Measurements from ENCODE around the gene DIAPH2. TPM values are rescaled to one million over a fixed set of nuclear protein-coding genes. Genes with fewer than 3 reads are reported as not detected.

DIAPH2 gene
- polyA plus RNA-seq, 1 experiment: 3.1 TPM

- POLR2A ChIA-PET: no interaction called here
- no peak for DNase-seq (ENCODE audit: low read depth)
- Histone ChIP-seq H3K27me3 (ENCODE audit: control insufficient read depth, insufficient read depth, low read length) (no peaks in the 10 kb centered on the region), H3K4me3 (ENCODE audit: low read depth, low read length) (no peak overlapping the region), H3K36me3 (ENCODE audit: control insufficient read depth, insufficient read depth, low read length) (no peaks in the 10 kb centered on the region)
- no peak for TF ChIP-seq CTCF (IDR thresholded peaks at IDR 0.05; ENCODE audit: insufficient read depth, low read depth, low read length)
- CTCF ChIA-PET: no interaction called here
Measured at GRCh38 chrX:97452283-97452682, 767.6 kb downstream of the DIAPH2 start.

- ChIA-PET CTCF (no interaction called here), POLR2A (no interaction called here)
- TF ChIP-seq CTCF (IDR thresholded peaks at IDR 0.05; ENCODE audit: insufficient read depth, low read depth, low read length): no peak
- Histone ChIP-seq H3K36me3 (ENCODE audit: control insufficient read depth, insufficient read depth, low read length) (no peaks in the 10 kb centered on the region), H3K27me3 (ENCODE audit: control insufficient read depth, insufficient read depth, low read length) (no peaks in the 10 kb centered on the region), H3K4me3 (ENCODE audit: low read depth, low read length) (no peak overlapping the region)
- no peak for DNase-seq (ENCODE audit: low read depth)
Measured at GRCh38 chrX:97461763-97462162, 777.1 kb downstream of the DIAPH2 start.

- no peaks in the 10 kb centered on the region for H3K36me3 ChIP-seq (ENCODE audit: control insufficient read depth, insufficient read depth, low read length)
- no peaks in the 10 kb centered on the region for H3K27me3 ChIP-seq (ENCODE audit: control insufficient read depth, insufficient read depth, low read length)
- TF ChIP-seq CTCF (IDR thresholded peaks at IDR 0.05; ENCODE audit: insufficient read depth, low read depth, low read length): no peak
- CTCF ChIA-PET: no interaction called here
- POLR2A ChIA-PET: no interaction called here
- no peak overlapping the region for H3K4me3 ChIP-seq (ENCODE audit: low read depth, low read length)
- no peak for DNase-seq (ENCODE audit: low read depth)
Measured at GRCh38 chrX:97471071-97471470, 786.4 kb downstream of the DIAPH2 start.

- ChIA-PET CTCF (interaction anchor here (0.8 kb wide), 1 partner anchor 28 kb away, joined by 3 read pairs; no protein-coding TSS in a partner anchor), POLR2A (no interaction called here)
- Histone ChIP-seq H3K36me3 (ENCODE audit: control insufficient read depth, insufficient read depth, low read length) (no peaks in the 10 kb centered on the region), H3K4me3 (ENCODE audit: low read depth, low read length) (no peak overlapping the region), H3K27me3 (ENCODE audit: control insufficient read depth, insufficient read depth, low read length) (no peaks in the 10 kb centered on the region)
- DNase-seq (ENCODE audit: low read depth): no peak
- no peak for TF ChIP-seq CTCF (IDR thresholded peaks at IDR 0.05; ENCODE audit: insufficient read depth, low read depth, low read length)
Measured at GRCh38 chrX:97474933-97475332, 790.3 kb downstream of the DIAPH2 start.

- no peak for DNase-seq (ENCODE audit: low read depth)
- ChIA-PET POLR2A (no interaction called here), CTCF (no interaction called here)
- no peak for TF ChIP-seq CTCF (IDR thresholded peaks at IDR 0.05; ENCODE audit: insufficient read depth, low read depth, low read length)
- H3K36me3 ChIP-seq (ENCODE audit: control insufficient read depth, insufficient read depth, low read length): no peaks in the 10 kb centered on the region
- no peaks in the 10 kb centered on the region for H3K27me3 ChIP-seq (ENCODE audit: control insufficient read depth, insufficient read depth, low read length)
- H3K4me3 ChIP-seq (ENCODE audit: low read depth, low read length): no peak overlapping the region
Measured at GRCh38 chrX:97479106-97479890, 794.7 kb downstream of the DIAPH2 start.
